ENCODE measurements around the gene EPHA7.

Gene EPHA7

GRCh38 chr6:93419304-93420162 is at the start of gene EPHA7 (continued):
- TF ChIP-seq ZNF501 (tag by site-specific recombination; IDR thresholded peaks at IDR 0.05) (peak; percentile 55; the same call in 1 of the 2 replicates), ZNF26 (tag by site-specific recombination; IDR thresholded peaks at IDR 0.05) (no peak), PRDM10 (tag by site-specific recombination; IDR thresholded peaks at IDR 0.05) (peak; percentile 83), ZNF362 (tag by site-specific recombination; IDR thresholded peaks at IDR 0.05) (peak; percentile 89), WT1 (tag by site-specific recombination; IDR thresholded peaks at IDR 0.05) (no peak), ZNF629 (tag by site-specific recombination; IDR thresholded peaks at IDR 0.05) (0 out of 2 replicates have a peak, but pooled peaks have one; percentile 22), ZNF670 (tag by site-specific recombination; IDR thresholded peaks at IDR 0.05; ENCODE audit: low read depth) (no peak), IKZF3 (tag by site-specific recombination; IDR thresholded peaks at IDR 0.05) (0 out of 2 replicates have a peak, but pooled peaks have one; percentile 11), ZSCAN18 (tag by site-specific recombination; IDR thresholded peaks at IDR 0.05) (no peak), ZNF121 (tag by site-specific recombination; IDR thresholded peaks at IDR 0.05) (no peak), ZFP3 (tag by site-specific recombination; IDR thresholded peaks at IDR 0.05; ENCODE audit: low read depth) (no peak), ZNF777 (tag by site-specific recombination; IDR thresholded peaks at IDR 0.05; ENCODE audit: borderline replicate concordance) (no peak), ZNF580 (tag by site-specific recombination; IDR thresholded peaks at IDR 0.05) (peak; percentile 40), ZNF398 (tag by site-specific recombination; IDR thresholded peaks at IDR 0.05) (no peak), MYNN (tag by site-specific recombination; IDR thresholded peaks at IDR 0.05; ENCODE audit: borderline replicate concordance) (no peak), ZNF585B (tag by site-specific recombination; IDR thresholded peaks at IDR 0.05) (no peak), ZNF639 (tag by site-specific recombination; IDR thresholded peaks at IDR 0.05) (no peak), ZBTB26 (tag by site-specific recombination; optimal IDR thresholded peaks at IDR 0.05) (peak; percentile 8), ZSCAN4 (tag by site-specific recombination; IDR thresholded peaks at IDR 0.05) (peak; percentile 17; the same call in 1 of the 2 replicates), ZNF549 (tag by site-specific recombination; IDR thresholded peaks at IDR 0.05) (no peak), GLI2 (tag by site-specific recombination; IDR thresholded peaks at IDR 0.05; ENCODE audit: borderline replicate concordance, low read depth) (peak; percentile 30; the same call in 1 of the 2 replicates), ZIC2 (tag by site-specific recombination; IDR thresholded peaks at IDR 0.05) (no peak), EGR2 (tag by site-specific recombination; IDR thresholded peaks at IDR 0.05; ENCODE audit: low read depth) (no peak), SCRT2 (tag by site-specific recombination; IDR thresholded peaks at IDR 0.05) (no peak)
